Bronchial epithelial cell (primary cell): ENCODE results near the gene BAHCC1. TPM values are rescaled to one million over a fixed set of nuclear protein-coding genes. Genes with fewer than 3 reads are reported as not detected.
A peak's percentile ranks its signal among the peaks of the same experiment; 100 is the strongest.

Source experiments
- DNase-seq: peaks from one replicate; pipeline ENCODE4 v3.0.0-alpha.2; 2010; ENCODE audit warnings: low read depth
- FAIRE-seq: peaks from 2 replicates; lab custom pipeline; 2011; peaks lifted over from hg19 to GRCh38; lab: Jason Lieb, UNC
- H3K27me3 ChIP-seq: 2 replicates; pipeline ENCODE4 v1.5.1; 2011; ENCODE audit warnings: low read length; ENCODE audit not compliant: control insufficient read depth, insufficient read depth
- H3K36me3 ChIP-seq: 2 replicates; pipeline ENCODE4 v1.5.1; 2011; ENCODE audit warnings: low read length; ENCODE audit not compliant: control insufficient read depth, insufficient read depth
- H3K4me3 ChIP-seq: 2 replicates; pipeline ENCODE4 v1.5.1; 2011; ENCODE audit warnings: mild to moderate bottlenecking, low read depth, low read length, control low read depth
- total RNA-seq: library from RNA; depleted of rRNA; stranded (reverse); fragments of >200 nt; gene quantifications from 2 replicates; pipeline ENCODE4 v1.2.1, GENCODE V29; 2014
- TF ChIP-seq, protein P1 (sequence below): IDR thresholded peaks from 2 replicates; pipeline ENCODE4 v1.5.1; 2011; ENCODE audit warnings: mild to moderate bottlenecking, moderate library complexity, low read length, control low read depth, inconsistent platforms; ENCODE audit not compliant: insufficient read depth, severe bottlenecking

The BAHCC1 gene
- total RNA-seq, 1 donor from 2014 or later, result 0.79 TPM

DNA sequence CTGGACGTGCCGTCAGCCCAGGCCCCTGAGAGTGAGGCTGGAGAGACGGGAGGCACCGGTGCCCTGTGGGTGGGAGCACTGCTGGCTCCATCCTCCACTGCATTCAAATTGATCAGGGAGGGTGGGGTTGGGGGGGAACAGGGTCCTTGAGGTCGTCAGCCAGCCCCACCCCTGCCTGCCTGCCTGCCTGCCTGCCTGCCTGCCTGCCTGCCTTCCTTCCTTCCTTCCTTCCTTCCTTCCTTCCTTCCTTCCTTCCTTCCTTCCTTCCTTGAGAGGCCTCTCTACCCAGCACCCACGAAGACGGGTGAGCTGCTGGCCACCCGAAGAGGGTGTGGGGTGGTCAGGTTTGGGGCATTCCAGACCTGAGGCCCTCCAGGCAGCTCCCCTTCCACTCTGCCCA is 16.0 kb downstream of the BAHCC1 start:
- Histone ChIP-seq H3K27me3 (no peaks in the 10 kb centered on the region), H3K36me3 (no peaks in the 10 kb centered on the region), H3K4me3 (no peak overlapping the region)
- DNase-seq, result no peak
- FAIRE-seq, result no peak
- TF ChIP-seq, protein P1, sequence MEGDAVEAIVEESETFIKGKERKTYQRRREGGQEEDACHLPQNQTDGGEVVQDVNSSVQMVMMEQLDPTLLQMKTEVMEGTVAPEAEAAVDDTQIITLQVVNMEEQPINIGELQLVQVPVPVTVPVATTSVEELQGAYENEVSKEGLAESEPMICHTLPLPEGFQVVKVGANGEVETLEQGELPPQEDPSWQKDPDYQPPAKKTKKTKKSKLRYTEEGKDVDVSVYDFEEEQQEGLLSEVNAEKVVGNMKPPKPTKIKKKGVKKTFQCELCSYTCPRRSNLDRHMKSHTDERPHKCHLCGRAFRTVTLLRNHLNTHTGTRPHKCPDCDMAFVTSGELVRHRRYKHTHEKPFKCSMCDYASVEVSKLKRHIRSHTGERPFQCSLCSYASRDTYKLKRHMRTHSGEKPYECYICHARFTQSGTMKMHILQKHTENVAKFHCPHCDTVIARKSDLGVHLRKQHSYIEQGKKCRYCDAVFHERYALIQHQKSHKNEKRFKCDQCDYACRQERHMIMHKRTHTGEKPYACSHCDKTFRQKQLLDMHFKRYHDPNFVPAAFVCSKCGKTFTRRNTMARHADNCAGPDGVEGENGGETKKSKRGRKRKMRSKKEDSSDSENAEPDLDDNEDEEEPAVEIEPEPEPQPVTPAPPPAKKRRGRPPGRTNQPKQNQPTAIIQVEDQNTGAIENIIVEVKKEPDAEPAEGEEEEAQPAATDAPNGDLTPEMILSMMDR, result no peak

DNA sequence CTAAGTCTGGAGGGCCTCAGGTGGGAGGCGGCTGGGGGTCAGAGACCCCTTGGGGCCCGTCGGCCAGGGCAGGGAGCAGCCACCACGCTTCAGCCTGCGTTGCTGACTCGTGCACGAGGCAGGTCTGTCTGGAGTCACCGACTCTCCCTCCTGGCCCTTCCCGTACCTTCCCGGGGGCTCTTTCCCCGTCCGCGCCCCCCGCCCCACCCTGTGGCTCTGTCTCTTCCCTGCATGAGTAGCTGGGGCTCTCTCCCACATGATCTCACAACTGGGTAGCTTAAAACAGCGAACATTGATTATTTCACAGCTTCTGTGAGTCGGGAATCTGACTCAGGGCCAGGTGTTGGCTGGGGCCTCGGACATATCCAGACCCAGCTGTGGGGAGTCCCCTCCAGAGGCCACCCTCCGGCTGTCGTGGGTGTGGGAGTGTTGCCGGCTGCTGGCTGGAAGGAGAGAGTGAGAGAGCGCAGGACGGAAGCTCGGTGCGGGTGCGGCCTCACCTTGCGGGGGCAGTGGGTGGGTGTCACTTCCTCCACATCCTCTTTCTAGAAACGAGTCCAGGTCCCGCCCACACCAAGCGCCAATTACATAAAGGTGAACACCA is 17.3 kb downstream of the BAHCC1 start:
- no peak for FAIRE-seq
- Histone ChIP-seq H3K36me3 (no peaks in the 10 kb centered on the region), H3K4me3 (no peak overlapping the region), H3K27me3 (no peaks in the 10 kb centered on the region)
- TF ChIP-seq, protein P1, result no peak
- peak; percentile 81 for DNase-seq

DNA sequence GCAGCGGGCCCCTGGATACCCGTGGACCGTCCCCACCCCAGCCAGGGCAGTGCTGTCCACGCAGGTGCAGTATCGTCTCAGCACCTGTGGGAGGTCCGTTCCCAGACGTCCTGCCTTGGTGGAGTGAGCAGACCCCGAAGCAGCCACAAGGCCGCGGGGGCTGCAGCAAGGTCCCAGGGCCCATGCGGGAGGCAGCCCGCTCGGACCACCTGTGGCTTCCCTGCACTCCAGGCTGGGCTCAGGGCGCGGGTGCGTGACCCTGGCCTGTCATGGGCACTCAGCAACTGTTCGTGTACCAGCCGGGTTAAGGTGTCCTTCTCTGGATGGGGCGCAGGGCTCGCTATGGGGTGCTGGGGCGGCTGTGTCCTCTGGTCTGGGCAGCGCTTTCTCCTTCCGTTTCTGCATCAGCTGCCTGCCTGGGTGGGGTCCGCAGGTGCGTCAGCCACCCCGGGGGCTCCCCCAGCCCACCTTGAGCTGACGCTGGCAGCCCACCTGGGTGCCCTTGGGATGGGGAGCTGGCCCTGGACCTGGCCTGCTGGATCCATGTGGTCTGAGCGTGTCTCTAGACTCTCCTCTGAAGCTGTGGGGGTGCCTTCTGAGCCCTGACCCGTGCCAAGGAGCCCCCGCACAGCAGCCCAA is 18.4 kb downstream of the BAHCC1 start:
- Histone ChIP-seq H3K27me3 (no peaks in the 10 kb centered on the region), H3K4me3 (no peak overlapping the region), H3K36me3 (no peaks in the 10 kb centered on the region)
- TF ChIP-seq, protein P1, result no peak
- FAIRE-seq, result no peak
- DNase-seq, result no peak

DNA sequence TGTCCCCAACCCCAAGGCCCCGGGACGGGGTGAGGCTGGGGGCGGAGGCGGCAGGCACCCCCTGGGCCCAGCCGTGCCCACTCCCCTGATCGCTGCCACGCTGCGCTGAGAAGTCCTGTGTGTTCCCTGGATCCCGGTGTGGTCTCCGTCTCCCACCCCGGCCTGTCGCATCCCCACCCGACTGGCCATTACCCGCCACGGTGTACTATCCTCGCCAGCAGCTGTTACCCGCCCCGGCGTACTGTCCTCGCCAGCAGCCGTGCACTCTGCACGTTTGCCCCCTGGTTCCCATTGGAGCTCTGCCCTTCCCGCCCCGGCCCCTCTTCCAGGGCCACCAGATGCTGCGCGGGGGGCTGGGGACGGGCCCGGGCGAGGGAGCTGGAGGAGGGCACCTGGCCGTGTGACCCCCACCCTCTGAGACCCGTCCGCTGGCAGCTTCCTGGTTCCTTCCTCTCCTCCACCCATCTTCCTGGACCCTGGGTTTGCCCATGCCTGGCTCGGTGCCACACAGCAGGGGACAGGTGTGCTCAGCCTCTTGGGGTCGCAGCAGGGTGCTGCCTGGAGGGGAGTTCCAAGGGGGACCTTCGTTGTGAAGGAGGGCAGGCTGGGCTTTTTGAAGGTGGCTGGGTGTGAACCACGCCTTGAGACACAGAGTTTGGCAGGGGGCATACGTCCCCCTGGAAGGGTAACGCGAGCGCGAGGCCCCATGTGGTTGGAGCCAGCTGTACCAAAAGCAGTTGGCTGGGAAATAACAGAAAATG is 19.7 kb downstream of the BAHCC1 start:
- H3K27me3 ChIP-seq, result no peaks in the 10 kb centered on the region
- H3K4me3 ChIP-seq, result no peak overlapping the region
- no peaks in the 10 kb centered on the region for H3K36me3 ChIP-seq
- TF ChIP-seq, protein P1, result no peak
- no peak for DNase-seq
- FAIRE-seq, result no peak

DNA sequence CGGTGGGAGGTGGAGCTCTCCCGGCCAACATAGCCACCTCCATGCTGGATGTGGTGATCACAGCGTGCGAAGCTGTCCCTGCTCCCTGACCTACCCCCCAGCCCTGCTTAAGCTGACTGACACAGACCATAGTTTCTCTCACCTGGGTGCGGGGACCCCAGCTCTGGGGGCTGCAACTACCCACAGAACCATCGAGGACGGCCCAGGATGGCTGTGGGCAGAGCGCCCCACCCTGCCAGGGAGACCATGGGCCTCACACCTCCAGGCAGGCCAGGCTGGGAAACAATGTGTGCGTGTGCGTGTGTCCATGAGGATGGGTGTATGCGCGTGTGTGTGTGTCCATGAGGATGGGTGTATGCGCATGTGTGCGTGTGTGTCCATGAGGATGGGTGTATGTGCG is 20.4 kb downstream of the BAHCC1 start:
- FAIRE-seq (no peak), DNase-seq (no peak)
- Histone ChIP-seq H3K4me3 (no peak overlapping the region), H3K36me3 (no peaks in the 10 kb centered on the region), H3K27me3 (no peaks in the 10 kb centered on the region)
- TF ChIP-seq, protein P1, result no peak
